ENCODE data around the gene SERINC5. TPM values are rescaled to one million over a fixed set of nuclear protein-coding genes. Genes with fewer than 3 reads are reported as not detected.

The SERINC5 gene
- total RNA-seq, 2 experiments from 2014 or later, result 70.2 to 78.3 TPM

Other genes starting within 250 kb of the SERINC5 start
- under 1 TPM; 0.47 to 0.57 TPM for gene THBS4, start 220.7 kb downstream of the SERINC5 start, total RNA-seq
- gene SPZ1, start 64.0 kb upstream of the SERINC5 start, total RNA-seq, result not detected
- 10 to 100 TPM; 17.4 to 20.8 TPM for gene ZFYVE16, start 152.0 kb upstream of the SERINC5 start, total RNA-seq
- 1 to 10 TPM in 1 of 2 experiments, not detected in 1; 1.0 TPM for gene FAM151B, start 232.1 kb upstream of the SERINC5 start, total RNA-seq